ENCODE measurements around the gene KCNN2. TPM values are rescaled to one million over a fixed set of nuclear protein-coding genes. Genes with fewer than 3 reads are reported as not detected.

Gene KCNN2
- total and polyA plus RNA-seq, 2 of the 4 experiments (the other 2 are of a cell fraction), result 2.2 to 8.8 TPM

DNA sequence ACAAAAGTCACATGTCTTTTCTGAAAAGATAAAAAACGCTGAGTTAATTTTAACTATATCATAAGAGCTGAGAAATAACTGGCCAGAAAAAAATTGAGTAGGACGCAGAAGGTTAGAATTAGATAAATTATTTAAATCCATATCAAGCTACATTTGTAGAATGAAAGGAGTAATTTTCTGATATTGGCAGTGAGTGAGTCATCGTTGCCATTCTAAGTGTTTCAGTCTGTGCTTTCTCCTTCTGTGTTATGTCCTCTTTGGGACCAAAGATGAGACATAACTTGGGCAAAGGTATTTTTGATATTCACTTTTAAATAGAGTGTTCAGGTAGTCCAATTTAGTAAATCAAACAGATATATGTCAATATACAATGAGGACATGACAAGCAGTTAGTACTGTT lies 34.4 kb upstream of the KCNN2 start:
- Histone ChIP-seq H3K36me3 (ENCODE audit: control insufficient read depth, insufficient read depth, low read length) (no peaks in the 10 kb centered on the region), H4K20me1 (ENCODE audit: insufficient read depth, low read length) (no peaks in the 10 kb centered on the region), H3K14ac (replicated peaks; ENCODE audit: low read depth, low read length) (no peak overlapping the region), H3K4ac (ENCODE audit: low read depth, low read length) (no peak overlapping the region), H3K9ac (ENCODE audit: low read depth, low read length) (no peak overlapping the region), H4K8ac (ENCODE audit: low read depth in 2 of 2, low read length in 2 of 2) (no peak overlapping the region), H2AK9ac (replicated peaks; ENCODE audit: low read depth, low read length, poor library complexity) (no peak overlapping the region), H2AK5ac (ENCODE audit: low read depth, low read length) (no peak overlapping the region), H3K79me1 (ENCODE audit: low read depth in 1 of 2, low read length in 2 of 2) (no peaks in the 10 kb centered on the region), H4K91ac (ENCODE audit: insufficient read depth, low read depth, low read length) (no peak overlapping the region), H2BK15ac (ENCODE audit: low read depth, low read length) (no peak overlapping the region), H2BK120ac (ENCODE audit: low read depth, low read length) (no peak overlapping the region), H3K27ac (ENCODE audit: insufficient read depth, low read length) (no peak overlapping the region), H3K4me1 (ENCODE audit: control insufficient read depth, insufficient read depth, low read length) (no peaks in the 10 kb centered on the region), H3K27me3 (ENCODE audit: control insufficient read depth, insufficient read depth, low read length) (no peaks in the 10 kb centered on the region), H3K9me1 (ENCODE audit: insufficient read depth, low read length) (no peaks in the 10 kb centered on the region), H2BK5ac (ENCODE audit: low read depth, low read length, poor library complexity, severe bottlenecking) (no peak overlapping the region), H4K5ac (ENCODE audit: low read depth, low read length) (no peak overlapping the region), H3K4me3 (ENCODE audit: insufficient read depth, low read depth, low read length) (no peak overlapping the region), H3K23ac (ENCODE audit: low read depth, low read length) (no peak overlapping the region), H3K9me3 (ENCODE audit: control insufficient read depth, insufficient read depth, low read length) (no peaks in the 10 kb centered on the region), H2AFZ (replicated peaks; ENCODE audit: low read length, poor library complexity) (no peak overlapping the region), H3K56ac (ENCODE audit: extremely low read depth, insufficient read depth, low read length) (no peak overlapping the region), H3K18ac (ENCODE audit: low read depth, low read length) (no peak overlapping the region), H3K4me2 (ENCODE audit: low read depth, low read length) (no peak overlapping the region), H2BK20ac (ENCODE audit: low read depth, low read length) (no peak overlapping the region)
- no CpG with 5 or more reads among the region's 3 CpGs for WGBS, 2 experiments (ENCODE audit: extremely low coverage in 2 of 2, insufficient read length in 1 of 2)
- DNase-seq (no peak), ATAC-seq (ENCODE audit: low read depth) (no peak)
- intact Hi-C loops (cut with micrococcal nuclease), result loop anchor here (5.0 kb wide), 1 partner anchor 1365 kb away; no protein-coding TSS in a partner anchor
- dilution Hi-C loops (cut with HindIII; ENCODE audit: low sequenced_read_pairs, unreplicated experiment), result no loop called here
- ChIA-PET POLR2A (ENCODE audit: unreplicated experiment) (no interaction called here), CTCF (no interaction called here)
- TF ChIP-seq FOS (IDR thresholded peaks at IDR 0.05; ENCODE audit: low read depth, low read length) (0 out of 2 replicates have a peak, but pooled peaks have one; percentile 24), USF2 (IDR thresholded peaks at IDR 0.05; ENCODE audit: low read depth, low read length) (no peak), MXI1 (IDR thresholded peaks at IDR 0.05; ENCODE audit: borderline replicate concordance, low read depth, low read length) (no peak), SMC3 (IDR thresholded peaks at IDR 0.05; ENCODE audit: low read depth, low read length) (no peak), ELK1 (IDR thresholded peaks at IDR 0.05; ENCODE audit: borderline replicate concordance, low read depth, low read length) (no peak), NFE2L2 (IDR thresholded peaks at IDR 0.05; ENCODE audit: low read depth, low read length) (no peak), RFX5 (IDR thresholded peaks at IDR 0.05; ENCODE audit: low read depth, low read length) (no peak)
- BruUV-seq (replicated peaks), result no TSS peak
- in situ Hi-C loops (cut with MboI; ENCODE audit: low sequenced_read_pairs), result no loop called here

Measured in IMR-90 (cell line).